ENCODE results near the gene PRH2. TPM values are rescaled to one million over a fixed set of nuclear protein-coding genes. Genes with fewer than 3 reads are reported as not detected.
A peak's percentile ranks its signal among the peaks of the same experiment; 100 is the strongest.

Gene PRH2
- total RNA-seq, 1 experiment from 2014 or later = not detected

GRCh38 chr12:10956085-10956484, 27.0 kb downstream of the PRH2 start:
- Mint-ChIP-seq H3K27ac (ENCODE audit: unreplicated experiment) (peak overlapping the region; percentile 33), H3K4me1 (ENCODE audit: low read depth, unreplicated experiment) (peaks cover 16% of the 10 kb centered on the region), H3K9me3 (ENCODE audit: low read depth, unreplicated experiment) (peaks cover 7% of the 10 kb centered on the region), H3K4me3 (ENCODE audit: low read depth, unreplicated experiment) (no peak overlapping the region), H3K27me3 (ENCODE audit: unreplicated experiment) (no peaks in the 10 kb centered on the region), H3K36me3 (ENCODE audit: insufficient read depth, unreplicated experiment) (no peaks in the 10 kb centered on the region)
- no peak for TF ChIP-seq CTCF (IDR thresholded peaks at IDR 0.05; ENCODE audit: unreplicated experiment)
- BruUV-seq (replicated peaks) = no TSS peak
- intact Hi-C loops (cut with micrococcal nuclease; ENCODE audit: unreplicated experiment) = no loop called here
- CTCF ChIA-PET = no interaction called here
- no peak for DNase-seq

GRCh38 chr12:10957741-10958140, 28.7 kb downstream of the PRH2 start:
- intact Hi-C loops (cut with micrococcal nuclease; ENCODE audit: unreplicated experiment) = no loop called here
- H3K4me3 Mint-ChIP-seq (ENCODE audit: low read depth, unreplicated experiment) = no peak overlapping the region
- CTCF ChIA-PET = no interaction called here
- no TSS peak for BruUV-seq (replicated peaks)
- DNase-seq = no peak
- no peaks in the 10 kb centered on the region for H3K27me3 Mint-ChIP-seq (ENCODE audit: unreplicated experiment)
- H3K36me3 Mint-ChIP-seq (ENCODE audit: insufficient read depth, unreplicated experiment) = no peaks in the 10 kb centered on the region
- TF ChIP-seq CTCF (IDR thresholded peaks at IDR 0.05; ENCODE audit: unreplicated experiment) = no peak
- no peak overlapping the region for H3K27ac Mint-ChIP-seq (ENCODE audit: unreplicated experiment)
- peaks cover 16% of the 10 kb centered on the region for H3K4me1 Mint-ChIP-seq (ENCODE audit: low read depth, unreplicated experiment)
- H3K9me3 Mint-ChIP-seq (ENCODE audit: low read depth, unreplicated experiment) = peaks cover 7% of the 10 kb centered on the region

GRCh38 chr12:10959804-10960203, 30.8 kb downstream of the PRH2 start:
- intact Hi-C loops (cut with micrococcal nuclease; ENCODE audit: unreplicated experiment) = no loop called here
- DNase-seq = no peak
- Mint-ChIP-seq H3K36me3 (ENCODE audit: insufficient read depth, unreplicated experiment) (no peaks in the 10 kb centered on the region), H3K9me3 (ENCODE audit: low read depth, unreplicated experiment) (peaks cover 4% of the 10 kb centered on the region), H3K4me1 (ENCODE audit: low read depth, unreplicated experiment) (peaks cover 16% of the 10 kb centered on the region), H3K27me3 (ENCODE audit: unreplicated experiment) (no peaks in the 10 kb centered on the region), H3K27ac (ENCODE audit: unreplicated experiment) (no peak overlapping the region), H3K4me3 (ENCODE audit: low read depth, unreplicated experiment) (no peak overlapping the region)
- no TSS peak for BruUV-seq (replicated peaks)
- CTCF ChIA-PET = no interaction called here
- no peak for TF ChIP-seq CTCF (IDR thresholded peaks at IDR 0.05; ENCODE audit: unreplicated experiment)

- TF ChIP-seq CTCF (IDR thresholded peaks at IDR 0.05; ENCODE audit: unreplicated experiment) = no peak
- Mint-ChIP-seq H3K27me3 (ENCODE audit: unreplicated experiment) (no peaks in the 10 kb centered on the region), H3K4me3 (ENCODE audit: low read depth, unreplicated experiment) (no peak overlapping the region), H3K36me3 (ENCODE audit: insufficient read depth, unreplicated experiment) (no peaks in the 10 kb centered on the region), H3K4me1 (ENCODE audit: low read depth, unreplicated experiment) (peaks cover 14% of the 10 kb centered on the region), H3K27ac (ENCODE audit: unreplicated experiment) (no peak overlapping the region), H3K9me3 (ENCODE audit: low read depth, unreplicated experiment) (peaks cover 3% of the 10 kb centered on the region)
- DNase-seq = no peak
- intact Hi-C loops (cut with micrococcal nuclease; ENCODE audit: unreplicated experiment) = no loop called here
- CTCF ChIA-PET = no interaction called here
- no TSS peak for BruUV-seq (replicated peaks)
Measured at GRCh38 chr12:10960211-10960610, 31.2 kb downstream of the PRH2 start.

GRCh38 chr12:10965476-10965875, 36.4 kb downstream of the PRH2 start:
- Mint-ChIP-seq H3K4me3 (ENCODE audit: low read depth, unreplicated experiment) (no peak overlapping the region), H3K27ac (ENCODE audit: unreplicated experiment) (no peak overlapping the region), H3K9me3 (ENCODE audit: low read depth, unreplicated experiment) (no peaks in the 10 kb centered on the region), H3K36me3 (ENCODE audit: insufficient read depth, unreplicated experiment) (no peaks in the 10 kb centered on the region), H3K4me1 (ENCODE audit: low read depth, unreplicated experiment) (no peaks in the 10 kb centered on the region), H3K27me3 (ENCODE audit: unreplicated experiment) (no peaks in the 10 kb centered on the region)
- BruUV-seq (replicated peaks) = no TSS peak
- CTCF ChIA-PET = no interaction called here
- no peak for TF ChIP-seq CTCF (IDR thresholded peaks at IDR 0.05; ENCODE audit: unreplicated experiment)
- no peak for DNase-seq
- intact Hi-C loops (cut with micrococcal nuclease; ENCODE audit: unreplicated experiment) = no loop called here

Data from Calu3 (cell line).